Measurements from ENCODE around the gene ITFG1. TPM values are rescaled to one million over a fixed set of nuclear protein-coding genes. Genes with fewer than 3 reads are reported as not detected.
"Not testable (repeated sequence)": the region's sequence is repeated elsewhere in the genome, so short reads cannot be mapped to it uniquely, and the experiment has no call there.

The ITFG1 gene
- polyA plus RNA-seq, 1 donor: 78.5 TPM

DNA sequence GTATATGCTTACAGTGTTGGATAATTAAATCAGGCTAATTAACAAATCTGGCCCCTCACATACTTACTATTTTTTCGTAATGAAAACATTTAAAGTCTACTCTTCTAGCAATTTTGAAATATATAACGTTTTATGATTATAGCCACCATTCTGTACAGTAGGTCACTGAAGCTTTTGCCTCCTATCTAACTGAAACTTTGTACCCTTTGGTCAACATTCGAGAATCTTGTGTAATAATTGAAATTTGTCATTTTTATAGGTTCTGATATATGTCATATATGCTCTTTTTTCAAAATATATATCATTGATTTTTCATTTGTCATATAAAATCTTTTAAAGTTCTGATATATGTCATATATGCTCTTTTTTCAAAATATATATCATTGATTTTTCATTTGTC is 12.9 kb upstream of the ITFG1 start:
- no peak for DNase-seq (ENCODE audit: low read depth)

DNA sequence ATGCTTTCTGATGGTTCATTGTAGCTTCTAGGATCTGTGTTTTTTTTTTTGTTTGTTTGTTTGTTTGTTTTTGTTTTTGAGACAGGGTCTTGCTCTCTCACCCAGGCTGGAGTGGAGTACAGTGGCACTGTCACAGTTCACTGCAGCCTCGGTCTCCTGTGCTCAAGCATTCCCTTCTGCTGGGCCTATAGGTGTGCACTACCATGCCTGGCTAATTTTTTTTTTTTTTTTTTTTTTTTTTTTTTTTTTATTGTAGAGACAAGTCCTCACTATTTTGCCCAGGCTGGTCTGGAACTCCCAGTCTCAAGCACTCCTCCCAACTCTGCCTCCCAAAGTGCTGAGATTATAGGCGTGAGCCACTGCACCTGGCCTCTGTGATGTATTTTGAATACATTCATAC is 12.1 kb upstream of the ITFG1 start:
- not testable (repeated sequence) for DNase-seq (ENCODE audit: low read depth)

DNA sequence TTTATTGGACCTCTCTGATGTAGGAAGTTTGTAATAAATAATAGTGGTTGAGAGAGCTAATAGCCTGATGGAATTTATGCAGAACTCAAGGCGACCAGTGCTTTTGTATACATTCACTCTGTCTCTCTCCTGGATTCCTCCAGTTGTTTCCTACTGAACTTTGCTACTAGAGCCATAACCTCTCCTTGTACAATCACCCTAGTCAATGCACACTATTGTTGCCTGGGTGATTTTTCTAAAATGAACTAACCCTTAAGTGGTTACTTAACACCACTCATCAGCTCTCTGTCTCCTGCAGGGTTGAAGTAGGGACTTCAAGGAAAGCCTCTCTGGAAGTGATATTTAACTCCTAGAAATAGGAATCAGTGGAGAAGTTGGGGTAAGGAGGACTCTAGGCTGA is 9.9 kb upstream of the ITFG1 start:
- DNase-seq (ENCODE audit: low read depth): no peak

DNA sequence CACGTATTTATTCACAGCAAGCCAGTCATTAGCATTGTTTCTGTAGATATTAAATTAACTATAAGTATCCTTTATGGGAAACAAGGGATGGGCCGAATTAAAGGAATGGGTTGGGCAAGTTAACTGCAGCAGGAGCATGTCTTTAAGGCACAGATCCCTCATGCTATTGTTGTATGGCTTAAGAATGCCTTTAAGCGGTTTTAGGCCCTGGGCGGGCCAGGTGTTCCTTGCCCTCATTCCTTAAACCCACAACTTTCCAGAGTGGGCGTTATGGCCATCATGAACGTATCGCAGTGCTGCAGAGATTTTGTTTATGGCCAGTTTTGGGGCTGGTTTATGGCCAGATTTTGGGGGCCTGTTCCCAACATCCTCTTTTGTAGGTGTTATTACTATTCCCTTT is 9.3 kb upstream of the ITFG1 start:
- DNase-seq (ENCODE audit: low read depth): no peak

DNA sequence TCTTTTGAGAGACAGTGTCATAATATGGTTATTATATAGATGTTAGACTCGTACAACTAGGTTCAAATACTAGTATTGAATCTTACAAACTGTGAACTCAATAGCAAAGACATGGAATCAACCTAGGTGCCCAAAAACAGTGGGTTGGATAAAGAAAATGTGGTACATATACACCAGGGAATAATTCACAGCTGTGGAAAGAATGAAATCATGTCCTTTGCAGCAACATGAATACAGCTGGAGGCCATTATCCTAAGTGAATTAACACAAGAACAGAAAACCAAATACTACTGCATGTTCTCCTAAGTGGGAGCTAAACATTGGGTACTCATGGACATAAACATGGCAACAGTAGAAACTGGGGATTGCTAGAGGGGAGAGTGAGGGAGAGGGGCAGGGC is 8.4 kb upstream of the ITFG1 start:
- no peak for DNase-seq (ENCODE audit: low read depth)

DNA sequence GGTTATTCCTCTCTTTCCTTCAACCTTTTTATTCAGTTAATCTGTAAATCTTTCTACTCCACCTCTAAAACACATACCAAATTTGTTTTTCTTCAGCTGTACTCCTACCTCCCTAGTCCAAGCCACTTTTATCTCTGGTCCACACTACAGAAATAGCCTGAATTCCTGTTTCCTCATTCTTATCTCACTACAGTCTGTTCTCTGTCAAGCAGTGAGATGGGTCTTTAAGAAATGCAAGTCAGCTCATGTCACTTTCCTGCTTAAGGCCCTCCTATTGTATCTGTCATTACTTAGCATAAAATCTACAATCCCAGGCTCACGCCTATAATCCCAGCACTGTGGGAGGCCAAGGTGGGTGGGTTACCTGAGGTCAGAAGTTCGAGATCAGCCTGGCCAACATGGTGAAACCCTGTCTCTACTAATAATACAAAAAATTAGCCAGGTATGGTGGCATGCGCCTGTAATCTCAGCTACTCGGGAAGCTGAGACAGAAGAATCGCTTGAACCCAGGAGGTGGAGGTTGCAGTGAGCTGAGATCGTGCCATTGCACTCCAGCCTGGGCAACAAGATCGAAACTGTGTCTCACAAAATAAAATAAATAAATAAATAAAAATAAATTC is 7.3 kb upstream of the ITFG1 start:
- DNase-seq (ENCODE audit: low read depth): not testable (repeated sequence)

DNA sequence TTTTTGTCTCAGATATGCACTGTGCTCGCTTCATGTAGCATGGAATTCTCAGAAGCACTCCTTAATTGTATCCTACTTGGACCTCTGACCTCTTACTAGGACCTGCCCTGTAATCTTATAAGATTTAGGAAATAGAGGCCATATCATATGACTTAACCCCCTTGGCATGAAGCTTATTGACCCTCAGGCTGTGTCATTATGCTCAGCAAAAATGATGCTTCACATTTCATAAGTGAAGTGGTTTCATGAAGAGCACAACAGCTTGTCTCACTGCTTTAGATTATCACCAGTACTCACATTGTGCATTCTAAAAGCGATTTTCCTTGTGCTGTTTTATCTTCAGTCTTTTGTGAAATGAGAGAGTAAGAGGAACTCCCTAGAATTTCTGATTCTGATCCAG is 6.6 kb upstream of the ITFG1 start:
- no peak for DNase-seq (ENCODE audit: low read depth)

DNA sequence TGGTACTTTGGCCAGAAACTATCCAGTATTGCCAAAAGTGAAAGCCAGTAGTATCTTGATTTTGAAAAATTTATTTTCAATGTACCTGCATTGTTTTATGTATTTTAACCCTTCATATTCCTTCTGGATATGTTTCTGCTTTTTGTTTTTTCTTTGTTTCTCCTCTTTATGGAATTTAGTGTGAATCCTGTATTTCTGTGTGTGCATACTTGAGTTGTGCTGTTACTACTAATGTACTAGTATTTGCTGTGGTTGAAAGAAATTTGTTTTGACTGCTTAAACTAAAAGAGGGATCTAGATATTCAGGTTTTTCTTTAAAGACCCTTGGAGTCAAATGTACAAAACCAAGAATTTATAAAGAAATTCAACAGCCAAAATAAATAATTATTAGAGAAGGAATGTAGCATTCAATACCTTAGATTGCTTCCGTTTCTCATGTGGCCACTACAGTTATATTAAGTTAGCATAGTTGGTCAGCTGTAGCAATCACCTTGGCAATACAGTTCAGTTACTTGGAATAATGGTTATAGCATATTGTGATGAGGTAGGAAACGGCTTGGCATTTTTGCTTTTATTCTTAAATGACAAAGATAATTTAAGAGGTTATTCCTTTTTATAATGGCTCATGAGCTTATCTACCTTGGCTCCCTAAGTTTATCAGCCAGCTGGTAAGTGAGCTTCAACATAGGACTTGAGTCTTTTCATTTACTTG is 5.2 kb upstream of the ITFG1 start:
- DNase-seq (ENCODE audit: low read depth): no peak

DNA sequence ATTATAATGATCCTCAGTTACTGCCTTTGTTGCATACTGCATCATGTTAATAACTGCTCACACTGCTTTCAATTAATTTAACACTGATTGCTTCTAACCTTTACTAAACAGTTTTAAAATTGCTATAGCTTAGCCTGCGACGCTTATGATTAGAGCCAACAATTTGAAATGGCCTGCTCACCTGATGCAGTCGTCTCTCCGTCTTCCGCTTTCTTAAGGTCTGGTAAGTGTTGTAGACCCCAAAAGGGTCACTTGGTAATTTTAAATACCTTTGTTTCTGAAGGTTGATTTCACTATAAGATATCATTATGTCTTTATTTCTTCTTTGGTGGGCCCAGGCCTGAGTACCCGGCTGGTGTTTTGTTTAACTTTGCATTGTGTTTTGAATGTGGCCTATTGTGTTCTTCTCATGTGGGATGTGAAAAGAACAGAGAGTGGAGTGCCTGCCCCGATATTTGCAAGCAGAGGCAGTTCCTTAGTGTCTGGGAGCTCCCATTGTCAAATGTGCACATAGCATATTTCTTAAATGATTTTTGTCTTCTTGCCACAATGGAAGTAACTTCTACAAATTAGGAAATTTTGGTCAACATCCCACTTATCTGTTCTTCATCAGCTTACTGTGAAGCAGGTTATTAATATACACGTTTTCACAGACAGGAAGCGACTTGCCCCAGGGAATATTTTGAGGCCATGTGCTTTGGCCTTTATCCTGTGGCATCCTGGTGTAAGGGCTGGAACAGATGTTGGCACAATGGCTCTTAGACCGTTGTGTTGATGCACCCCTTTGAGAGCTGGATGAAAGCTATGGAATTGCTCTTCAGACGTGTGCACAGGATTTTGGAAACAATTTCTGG is 3.1 kb upstream of the ITFG1 start:
- DNase-seq (ENCODE audit: low read depth): no peak

DNA sequence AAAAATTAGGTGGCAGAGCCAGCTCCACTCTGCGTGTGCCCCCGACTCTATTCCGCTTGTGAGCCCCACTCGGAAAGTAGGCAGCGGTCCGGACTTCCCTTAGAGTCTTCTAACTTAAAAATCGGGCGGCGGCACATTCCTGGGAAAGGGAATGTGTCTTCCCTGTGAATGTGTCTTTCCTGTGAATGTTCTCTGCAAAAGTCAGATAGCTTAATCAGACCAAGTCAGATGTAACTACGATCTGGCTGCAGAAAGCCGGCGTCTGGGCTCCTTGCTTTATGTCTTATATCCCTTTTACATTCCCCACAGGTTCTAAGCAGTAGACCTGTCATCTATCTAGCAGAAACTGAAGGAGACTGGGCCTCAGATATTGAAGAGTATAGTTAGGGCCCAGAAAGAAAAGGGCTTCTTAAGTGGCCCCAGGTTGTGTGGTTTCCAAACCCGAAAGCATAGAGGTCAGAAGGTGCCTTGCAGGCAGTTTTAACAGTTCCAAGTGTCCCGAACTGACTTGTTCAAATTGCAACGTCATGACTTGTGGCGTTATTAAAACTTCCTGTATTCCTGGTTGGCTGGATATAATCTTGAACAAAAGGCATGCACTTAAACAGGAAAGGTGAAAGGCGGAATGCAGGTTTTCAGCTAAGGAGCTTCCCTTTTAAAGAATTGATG is 869 bp upstream of the ITFG1 start:
- DNase-seq (ENCODE audit: low read depth): no peak

DNA sequence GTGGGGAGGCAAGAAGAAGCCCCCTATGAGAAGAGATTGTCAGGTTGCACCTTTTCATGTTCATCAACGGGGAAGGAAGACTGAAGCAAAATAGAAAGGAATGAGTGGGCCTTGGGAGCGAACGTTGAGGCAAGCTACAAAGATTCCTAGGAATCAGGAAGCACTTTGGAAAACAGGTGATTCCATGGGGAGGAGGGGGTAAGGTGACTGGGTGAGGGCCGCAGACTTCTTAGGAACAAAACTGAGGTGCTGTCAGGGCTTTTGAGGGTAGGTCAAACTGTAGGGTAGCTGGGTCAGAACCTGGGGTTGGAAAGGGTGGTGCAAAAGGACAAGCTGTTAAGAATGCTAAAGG is 528 bp downstream of the ITFG1 start:
- DNase-seq (ENCODE audit: low read depth): no peak

DNA sequence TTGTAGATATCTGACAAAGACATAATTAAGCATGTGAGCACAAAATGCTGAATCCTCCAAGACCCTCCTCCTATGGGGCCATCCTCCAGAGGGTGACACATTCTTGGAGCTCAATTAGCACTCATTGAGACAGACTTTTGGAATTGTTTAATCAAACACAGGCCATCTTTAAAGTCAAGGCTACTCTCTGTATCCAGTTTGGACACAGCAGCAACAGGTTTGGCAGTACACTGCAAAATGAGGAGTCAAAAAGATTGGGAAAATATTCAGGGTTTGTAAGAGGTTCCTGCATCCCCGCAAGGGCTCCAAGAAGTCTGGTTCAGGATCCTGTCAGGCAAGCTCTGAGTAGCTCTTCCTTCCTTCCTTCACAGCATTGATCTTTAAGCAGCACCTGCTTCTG is 1.3 kb downstream of the ITFG1 start:
- DNase-seq (ENCODE audit: low read depth): no peak

DNA sequence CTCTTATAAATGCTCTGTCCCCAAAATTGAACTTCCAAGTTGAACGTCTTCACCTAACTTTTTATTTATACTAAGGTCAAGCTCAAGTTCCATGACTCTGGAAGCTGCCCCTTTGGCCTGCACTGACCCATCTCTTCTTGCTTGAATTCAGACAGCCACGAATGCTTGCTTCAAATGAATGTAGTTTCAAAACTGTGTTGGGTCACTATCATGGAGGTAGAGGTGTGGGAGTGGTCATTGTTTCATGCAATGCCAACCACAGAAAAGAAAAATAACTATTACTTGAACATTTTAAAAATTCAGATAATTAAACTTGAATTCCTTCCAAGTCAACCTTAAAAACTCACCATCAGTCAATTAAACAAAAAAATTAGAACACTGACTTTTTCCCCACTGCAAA is 2.5 kb downstream of the ITFG1 start:
- no peak for DNase-seq (ENCODE audit: low read depth)

DNA sequence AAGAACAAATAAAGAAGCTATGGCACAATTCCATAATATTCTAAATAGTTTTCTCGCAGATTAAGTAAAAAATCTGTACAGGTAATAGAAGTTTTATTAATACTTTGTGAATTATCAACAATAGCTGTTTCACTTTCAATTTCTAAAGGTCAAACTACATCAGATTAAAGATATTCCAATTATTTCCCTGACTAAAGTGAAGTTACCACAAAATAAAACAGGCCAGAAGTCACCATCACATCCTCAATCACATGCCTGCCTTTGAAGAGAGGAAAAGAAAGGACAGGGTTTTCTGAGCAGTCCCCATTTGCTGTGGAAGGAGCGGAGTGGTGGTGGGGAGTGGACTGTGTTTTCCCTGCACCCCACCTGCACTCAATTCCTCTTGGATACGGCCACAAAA is 11.1 kb downstream of the ITFG1 start:
- no peak for DNase-seq (ENCODE audit: low read depth)

DNA sequence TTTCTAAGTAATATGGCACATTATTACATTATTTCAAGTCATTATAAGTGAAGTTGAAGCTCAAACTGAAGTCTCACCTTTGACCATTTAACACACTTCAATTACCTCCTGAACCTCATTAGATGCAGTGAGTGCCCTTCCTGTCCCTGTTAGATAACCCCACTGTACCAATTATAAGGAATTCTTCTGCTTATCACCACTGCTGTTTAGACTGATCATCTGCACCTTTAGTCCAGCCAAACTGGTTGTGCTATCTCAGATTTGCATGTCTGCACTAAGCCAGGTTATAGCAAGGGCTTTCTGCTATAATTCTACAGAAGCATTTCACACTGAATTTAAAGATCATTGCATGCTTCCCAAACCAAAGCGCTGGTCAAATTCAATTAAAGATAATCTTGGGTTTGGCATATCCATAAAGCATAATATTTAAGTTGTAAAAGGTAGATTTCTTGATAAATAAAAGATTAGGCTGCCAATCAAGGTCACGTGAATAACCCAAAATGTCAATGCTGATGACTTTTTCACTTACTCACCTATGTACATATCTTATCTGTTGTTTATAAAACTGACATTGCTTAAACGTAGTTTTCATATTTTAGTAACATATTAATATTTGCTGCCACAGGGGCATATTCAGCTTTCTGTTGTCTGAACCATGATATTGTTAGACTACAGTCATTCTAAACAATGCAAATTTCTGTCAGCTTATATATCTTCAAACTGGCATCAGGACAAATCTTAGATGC is 11.9 kb downstream of the ITFG1 start:
- DNase-seq (ENCODE audit: low read depth): no peak

DNA sequence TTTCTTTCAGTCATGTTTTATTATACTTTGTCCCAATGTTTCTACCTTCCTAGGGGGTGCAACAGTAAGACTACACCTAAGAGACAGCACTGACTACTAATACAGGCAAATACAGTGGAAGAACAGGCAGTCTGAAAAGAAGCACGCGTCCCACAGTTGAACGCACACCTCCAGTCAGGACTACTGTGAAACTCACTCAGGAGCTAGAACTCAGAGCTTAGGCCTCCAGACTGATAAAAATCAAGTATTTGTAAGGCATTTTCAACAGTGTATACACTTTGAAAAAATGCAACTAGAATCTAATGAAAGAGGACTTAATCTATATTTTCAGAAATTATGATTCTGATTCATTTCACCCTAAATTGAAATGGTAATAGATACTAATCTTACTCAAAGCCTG is 14.4 kb downstream of the ITFG1 start:
- no peak for DNase-seq (ENCODE audit: low read depth)

DNA sequence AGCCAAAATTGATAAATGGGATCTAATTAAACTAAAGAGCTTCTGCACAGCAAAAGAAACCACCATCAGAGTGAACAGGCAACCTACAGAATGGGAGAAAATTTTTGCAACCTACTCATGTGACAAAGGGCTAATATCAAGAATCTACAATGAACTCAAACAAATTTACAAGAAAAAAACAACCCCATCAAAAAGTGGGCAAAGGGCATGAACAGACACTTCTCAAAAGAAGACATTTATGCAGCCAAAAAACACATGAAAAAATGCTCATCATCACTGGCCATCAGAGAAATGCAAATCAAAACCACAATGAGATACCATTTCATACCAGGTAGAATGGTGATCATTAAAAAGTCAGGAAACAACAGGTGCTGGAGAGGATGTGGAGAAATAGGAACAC is 18.0 kb downstream of the ITFG1 start:
- DNase-seq (ENCODE audit: low read depth): not testable (repeated sequence)

DNA sequence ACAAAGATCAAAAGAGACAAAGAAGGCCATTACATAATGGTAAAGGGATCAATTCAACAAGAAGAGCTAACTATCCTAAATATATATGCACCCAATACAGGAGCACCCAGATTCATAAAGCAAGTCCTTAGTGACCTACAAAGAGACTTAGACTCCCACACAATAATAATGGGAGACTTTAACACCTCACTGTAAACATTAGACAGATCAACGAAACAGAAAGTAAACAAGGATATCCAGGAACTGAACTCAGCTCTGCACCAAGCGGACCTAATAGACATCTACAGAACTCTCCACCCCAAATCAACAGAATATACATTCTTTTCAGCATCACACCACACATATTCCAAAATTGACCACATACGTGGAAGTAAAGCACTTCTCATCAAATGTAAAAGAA is 20.8 kb downstream of the ITFG1 start:
- not testable (repeated sequence) for DNase-seq (ENCODE audit: low read depth)

DNA sequence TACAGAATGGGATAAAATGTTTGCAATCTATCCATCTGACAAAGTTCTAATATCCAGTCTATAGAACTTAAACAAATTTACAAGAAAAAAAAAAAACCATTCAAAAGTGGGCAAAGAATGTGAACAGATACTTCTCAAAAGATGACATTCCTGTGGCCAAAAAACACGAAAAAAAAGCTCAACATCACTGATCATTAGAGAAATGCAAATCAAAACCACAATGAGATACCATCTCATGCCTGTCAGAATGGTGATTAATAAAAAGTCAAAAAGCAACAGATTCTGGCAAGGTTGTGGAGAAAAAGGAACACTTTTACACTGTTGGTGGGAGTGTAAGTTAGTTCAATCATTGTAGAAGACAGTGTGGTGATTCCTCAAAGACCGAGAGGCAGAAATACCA is 26.6 kb downstream of the ITFG1 start:
- not testable (repeated sequence) for DNase-seq (ENCODE audit: low read depth)

DNA sequence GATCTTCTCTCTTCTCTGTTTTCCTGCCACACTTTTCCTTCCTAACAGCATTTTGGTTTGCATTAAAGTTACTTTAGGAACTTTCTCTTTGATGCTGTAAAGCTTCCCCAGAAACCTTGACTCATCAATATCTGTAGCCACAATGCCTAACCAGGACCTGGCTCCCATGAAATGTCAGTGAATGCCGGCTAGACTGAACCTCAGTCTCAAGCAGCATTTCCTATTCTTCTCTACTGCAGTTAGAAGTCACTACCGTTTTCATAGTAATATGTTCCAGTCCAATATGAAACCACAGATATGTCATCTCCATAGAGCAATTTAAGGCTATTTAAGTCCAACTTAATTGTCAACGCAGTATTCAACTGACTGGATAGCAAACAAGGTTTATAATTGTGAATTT is 28.9 kb downstream of the ITFG1 start:
- no peak for DNase-seq (ENCODE audit: low read depth)

DNA sequence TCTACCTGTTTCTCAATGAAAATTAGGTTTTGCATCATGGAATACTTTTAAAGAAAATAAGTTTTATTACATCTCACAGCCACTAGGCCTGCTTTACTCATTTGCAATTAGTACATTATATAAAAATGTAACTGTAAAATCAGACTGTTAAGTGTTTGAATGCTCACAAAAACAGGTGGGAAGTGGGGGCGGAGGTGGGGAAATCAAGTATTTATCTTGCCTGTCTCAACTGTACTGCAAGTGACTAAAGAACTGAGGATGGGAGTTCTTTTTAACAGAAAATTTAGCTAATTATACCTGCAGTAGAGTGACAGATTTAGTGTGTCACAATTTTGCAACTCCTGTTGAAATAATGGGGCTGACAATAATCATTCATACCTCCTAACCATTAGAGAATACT is 34.1 kb downstream of the ITFG1 start:
- DNase-seq (ENCODE audit: low read depth): no peak

DNA sequence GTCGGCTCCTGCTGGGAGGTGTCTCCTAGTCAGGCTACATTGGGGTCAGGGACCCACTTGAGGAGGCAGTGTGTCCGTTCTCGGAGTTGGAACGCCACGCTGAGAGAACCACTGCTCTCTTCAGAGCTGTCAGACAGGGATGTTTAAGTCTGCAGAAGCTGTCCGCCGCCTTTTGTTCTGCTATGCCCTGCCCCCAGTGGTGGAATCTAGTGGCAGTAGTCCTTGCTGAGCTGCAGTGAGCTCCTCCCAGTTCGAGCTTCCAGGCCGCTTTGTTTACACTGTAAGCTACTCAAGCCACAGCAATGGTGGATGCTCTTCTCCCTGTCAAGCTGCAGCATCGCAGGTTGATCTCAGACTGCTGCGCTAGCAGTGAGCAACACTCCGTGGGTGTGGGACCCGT is 36.0 kb downstream of the ITFG1 start:
- no peak for DNase-seq (ENCODE audit: low read depth)

All from forelimb muscle (tissue), 1 donor.